IPS-18c (cell line): ENCODE data around the gene MYL7.

Experiments used
- H3K4me3 ChIP-seq: 2 replicates; pipeline ENCODE4 v1.7.0; 2013; ENCODE audit warnings: low read depth, mild to moderate bottlenecking, low read length, moderate library complexity; ENCODE audit not compliant: insufficient read depth
- H3K9me3 ChIP-seq: one replicate; pipeline ENCODE4 v1.6.1; 2013; ENCODE audit warnings: mild to moderate bottlenecking, low read length, moderate library complexity; ENCODE audit not compliant: control insufficient read depth, insufficient read depth

Gene MYL7

GRCh38 chr7:44101303-44101965 is 39.7 kb downstream of the MYL7 start:
- no peaks in the 10 kb centered on the region for H3K9me3 ChIP-seq
- no peak overlapping the region for H3K4me3 ChIP-seq

GRCh38 chr7:44100458-44101302 is 40.5 kb downstream of the MYL7 start:
- no peak overlapping the region for H3K4me3 ChIP-seq

DNA sequence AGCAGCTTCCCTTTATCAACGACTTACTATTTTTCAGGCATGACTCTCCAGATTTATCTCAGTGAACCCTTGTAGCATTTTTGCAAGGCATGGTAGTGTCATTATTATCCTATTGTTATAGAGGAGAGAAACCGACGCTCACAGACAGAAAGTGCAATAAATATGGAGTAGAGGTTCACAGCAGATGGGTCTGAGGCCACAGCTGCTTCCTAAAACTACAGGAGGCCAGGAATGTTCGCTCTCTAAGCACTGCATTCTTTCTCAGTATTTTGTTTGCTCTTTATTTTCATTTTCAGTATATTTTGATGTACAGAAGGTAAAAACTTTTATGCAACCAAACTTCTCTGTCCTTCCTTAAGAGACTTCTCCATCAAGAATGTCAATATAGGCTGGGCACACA is 41.5 kb downstream of the MYL7 start:
- no peak overlapping the region for H3K4me3 ChIP-seq
- no peaks in the 10 kb centered on the region for H3K9me3 ChIP-seq

More at GRCh38 chr7:44100458-44101302, 40.5 kb downstream of the MYL7 start:
- H3K9me3 ChIP-seq = no peaks in the 10 kb centered on the region

GRCh38 chr7:44098092-44099068 is 42.8 kb downstream of the MYL7 start:
- no peak overlapping the region for H3K4me3 ChIP-seq
- no peaks in the 10 kb centered on the region for H3K9me3 ChIP-seq

- H3K9me3 ChIP-seq = no peaks in the 10 kb centered on the region
- H3K4me3 ChIP-seq = no peak overlapping the region
Observed at GRCh38 chr7:44097064-44097932, 43.8 kb downstream of the MYL7 start.

GRCh38 chr7:44096326-44096881 is 44.7 kb downstream of the MYL7 start:
- no peak overlapping the region for H3K4me3 ChIP-seq
- no peaks in the 10 kb centered on the region for H3K9me3 ChIP-seq

DNA sequence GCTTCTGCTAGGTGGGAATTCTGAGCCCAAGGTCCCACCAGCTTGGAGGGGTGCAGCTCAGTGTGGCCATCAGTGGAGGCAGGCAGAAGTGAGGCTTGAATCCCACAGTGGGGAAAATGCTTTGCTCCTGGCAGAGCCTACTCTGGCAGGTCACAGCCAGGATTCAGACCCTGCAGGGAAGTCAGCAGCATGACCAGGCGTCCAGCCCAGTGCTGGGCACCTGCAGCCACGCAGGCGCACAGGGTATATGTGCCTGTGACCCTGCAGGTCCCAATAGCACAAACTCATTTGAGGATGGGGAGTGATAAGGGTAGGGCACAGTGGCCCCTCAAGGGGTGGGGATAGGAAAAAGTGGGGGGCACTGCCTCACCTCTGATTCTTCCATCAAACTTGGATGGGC is 45.4 kb downstream of the MYL7 start:
- no peak overlapping the region for H3K4me3 ChIP-seq

GRCh38 chr7:44094883-44095592 is 46.1 kb downstream of the MYL7 start:
- Histone ChIP-seq H3K4me3 (no peak overlapping the region), H3K9me3 (no peaks in the 10 kb centered on the region)

More for the DNA sequence above, 45.4 kb downstream of the MYL7 start:
- H3K9me3 ChIP-seq = no peaks in the 10 kb centered on the region

DNA sequence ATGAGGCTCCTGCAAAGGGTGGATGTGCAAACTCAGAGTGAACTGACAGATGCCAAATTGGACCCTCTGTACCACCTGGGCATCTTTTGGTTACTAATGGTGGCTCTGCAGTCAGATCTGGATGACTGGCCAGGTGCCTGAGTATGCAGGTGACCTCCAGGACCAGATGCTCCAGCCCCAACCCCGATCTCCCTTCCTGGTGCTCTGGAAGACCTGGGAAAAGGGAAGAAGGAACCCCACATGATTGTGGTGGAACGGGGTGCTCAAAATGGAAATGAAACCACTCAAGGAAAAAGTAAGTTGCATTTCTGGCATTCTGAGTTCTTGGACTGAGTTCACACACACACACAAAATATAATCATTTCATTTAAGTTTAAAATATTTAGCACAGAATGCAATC is 46.8 kb downstream of the MYL7 start:
- H3K9me3 ChIP-seq = no peaks in the 10 kb centered on the region

DNA sequence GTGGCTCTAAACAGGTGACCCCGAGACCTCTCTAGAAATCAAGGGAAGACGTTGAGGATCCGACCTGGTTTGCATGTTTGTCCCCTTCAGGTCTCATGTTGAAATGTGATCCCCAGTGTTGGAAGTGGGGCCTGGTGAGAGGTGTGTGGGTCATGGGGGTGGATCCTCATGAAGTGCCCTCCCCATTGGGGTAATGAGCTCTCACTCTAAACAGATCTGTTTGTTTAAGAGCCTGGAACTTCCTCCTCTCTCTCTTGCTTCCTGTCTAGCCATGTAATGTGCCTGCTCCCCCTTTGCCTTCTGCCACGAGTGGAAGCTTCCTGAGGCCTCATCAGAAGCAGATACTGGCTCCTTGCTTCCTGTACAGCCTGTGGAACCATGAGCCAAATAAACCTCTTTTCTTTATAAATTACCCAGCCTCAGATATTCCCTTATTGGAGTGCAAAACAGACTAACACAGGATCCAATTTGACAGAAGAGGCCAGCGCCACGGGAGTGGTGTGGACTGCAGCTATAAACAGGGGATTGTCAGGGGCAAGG is 48.0 kb downstream of the MYL7 start:
- no peak overlapping the region for H3K4me3 ChIP-seq
- H3K9me3 ChIP-seq = no peaks in the 10 kb centered on the region

More for the DNA sequence above, 46.8 kb downstream of the MYL7 start:
- H3K4me3 ChIP-seq = no peak overlapping the region
